Right hindlimb (tissue), 1 donor: Measurements from ENCODE around the gene PHLDB3.
"Not testable (repeated sequence)": the region's sequence is repeated elsewhere in the genome, so short reads cannot be mapped to it uniquely, and the experiment has no call there.

Source experiments
- DNase-seq: peaks from one replicate; pipeline ENCODE4 v3.0.0-alpha.2; 2018

Gene PHLDB3

DNA sequence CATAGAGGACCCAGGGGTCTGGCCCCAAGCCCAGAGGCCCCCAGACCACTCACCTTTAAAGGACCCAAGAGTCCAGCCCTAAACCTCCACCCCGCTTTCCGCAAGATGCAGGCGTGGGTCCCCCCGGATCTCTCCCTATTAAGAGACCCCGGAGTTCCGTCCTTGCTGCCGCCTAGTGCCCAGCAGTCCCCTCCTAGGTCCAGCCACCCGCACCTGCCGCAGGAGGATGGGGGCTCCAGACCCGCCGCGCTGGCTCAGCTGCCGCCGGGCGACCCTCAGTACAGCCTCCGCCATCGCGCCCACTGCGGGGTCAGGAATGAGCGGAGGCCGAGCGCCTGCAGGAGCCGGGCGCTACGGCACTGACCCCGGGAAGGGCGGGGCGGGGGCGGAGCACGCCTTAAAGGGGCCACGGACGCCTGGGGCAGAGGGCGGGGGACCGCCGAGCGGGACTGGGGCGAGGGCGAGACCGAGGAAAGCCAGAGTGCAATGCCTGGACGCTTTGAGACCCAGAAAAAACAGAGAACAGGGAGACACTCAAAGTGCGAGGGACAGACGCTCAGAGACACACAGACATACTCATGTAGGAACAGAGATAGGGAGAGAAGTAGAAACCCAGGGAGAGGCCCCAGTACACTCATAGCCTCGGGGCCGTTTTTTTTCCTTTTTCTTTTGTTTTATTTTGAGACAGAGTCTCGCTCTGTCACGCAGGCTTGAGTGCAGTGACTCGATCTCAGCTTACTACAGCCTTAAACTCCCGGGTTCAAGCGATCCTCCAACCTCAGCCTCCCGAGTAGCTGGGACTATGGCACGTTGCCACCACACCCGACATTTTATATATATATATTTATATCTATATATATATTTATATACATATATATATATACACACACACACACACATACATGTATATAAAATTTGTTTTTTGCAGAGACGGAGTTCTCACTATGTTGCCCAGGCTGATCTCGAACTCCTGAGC is 22.6 kb upstream of the PHLDB3 start, which contains the start of gene ETHE1:
ETHE1 (minus strand) TSS at position 318 of the 976 bp plus-strand sequence; CDS start at position 294, 24 bp downstream.
- DNase-seq: peak; percentile 87

DNA sequence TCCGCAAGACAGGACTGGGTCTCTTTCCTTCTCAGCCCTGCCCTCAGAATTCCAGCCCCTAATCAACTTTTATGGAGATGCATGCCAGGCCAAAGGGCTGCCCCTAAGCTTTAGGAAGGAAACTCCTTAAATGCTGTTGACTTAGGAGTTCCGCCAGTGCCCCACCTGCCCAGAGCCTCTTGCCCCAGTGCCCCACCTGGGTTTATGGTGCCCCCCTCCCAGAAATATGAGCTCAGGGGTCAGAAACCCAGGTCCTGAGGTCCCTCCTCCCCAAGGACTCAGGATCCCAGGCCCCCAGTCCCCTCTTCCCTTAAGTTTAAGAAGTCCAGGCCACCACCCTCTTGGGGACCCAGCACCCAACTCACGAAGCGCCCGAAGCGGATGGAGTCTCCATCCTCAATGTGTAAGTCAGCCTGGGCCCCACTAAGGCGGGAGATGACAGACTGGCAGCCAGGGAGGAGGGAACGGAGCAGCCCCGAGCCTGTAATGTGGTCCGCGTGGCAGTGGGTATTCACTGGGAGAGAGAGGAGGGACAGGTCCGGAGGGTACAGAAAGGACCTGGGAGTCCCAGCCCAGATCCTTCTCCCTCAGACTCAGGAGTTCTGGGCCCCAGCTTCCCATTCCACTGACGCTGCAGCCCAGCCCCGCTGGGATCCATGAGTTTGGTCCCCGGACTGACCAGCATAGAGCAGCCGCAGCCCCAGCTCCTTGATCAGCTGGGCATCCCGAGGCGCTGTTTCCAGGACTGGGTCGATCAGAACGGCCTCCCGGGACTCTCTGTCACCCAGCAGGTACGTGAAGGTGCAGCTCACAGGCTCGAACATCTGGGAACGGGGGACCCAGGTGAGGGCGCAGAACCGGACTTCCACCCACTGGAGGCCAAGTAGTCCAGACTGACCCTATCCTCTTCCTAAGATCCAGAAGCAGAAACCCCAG is 21.6 kb upstream of the PHLDB3 start:
- no peak for DNase-seq

DNA sequence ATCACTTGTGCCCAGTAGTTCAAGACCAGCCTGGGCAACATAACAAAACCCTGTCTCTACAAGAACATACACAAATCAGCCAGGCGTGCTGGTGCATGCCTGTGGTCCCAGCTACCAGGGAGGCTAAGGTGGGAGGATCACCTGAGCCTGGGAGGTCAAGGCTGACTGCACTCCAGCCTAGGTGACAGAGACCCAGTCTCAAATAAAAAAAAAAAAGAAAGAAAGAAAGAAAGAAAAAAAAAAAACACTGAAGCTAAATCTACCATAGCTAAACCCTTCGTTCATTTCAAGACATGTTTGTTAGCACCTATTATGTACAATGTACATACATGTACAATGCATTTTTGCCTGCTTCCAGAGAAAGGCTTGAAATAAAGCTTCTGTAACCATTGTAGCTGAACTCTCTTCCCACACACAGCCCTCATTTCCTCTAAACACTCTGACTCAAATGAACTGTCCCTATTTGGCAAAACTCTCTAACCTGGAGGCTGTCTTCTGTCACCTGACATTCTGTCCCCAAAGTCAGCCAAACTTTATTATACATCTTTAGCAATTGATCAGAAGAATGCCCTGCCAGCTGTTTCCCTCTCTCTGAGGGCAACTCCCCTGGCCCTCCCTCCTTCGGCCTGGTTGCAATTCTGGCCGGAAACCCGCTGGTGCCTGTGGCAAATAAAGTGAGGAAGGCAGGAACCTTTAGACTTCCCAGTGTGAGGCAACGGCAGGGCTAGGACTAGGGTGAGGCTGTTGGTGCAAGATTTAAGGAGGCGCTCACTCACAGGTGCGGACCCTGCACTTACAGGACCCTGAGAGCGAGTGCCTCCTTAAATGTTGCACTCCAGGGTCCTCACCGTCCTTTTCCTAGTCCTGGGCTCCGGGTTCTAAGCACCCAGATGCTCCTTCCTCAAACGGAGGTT is 20.6 kb upstream of the PHLDB3 start:
- peak; percentile 44 for DNase-seq

DNA sequence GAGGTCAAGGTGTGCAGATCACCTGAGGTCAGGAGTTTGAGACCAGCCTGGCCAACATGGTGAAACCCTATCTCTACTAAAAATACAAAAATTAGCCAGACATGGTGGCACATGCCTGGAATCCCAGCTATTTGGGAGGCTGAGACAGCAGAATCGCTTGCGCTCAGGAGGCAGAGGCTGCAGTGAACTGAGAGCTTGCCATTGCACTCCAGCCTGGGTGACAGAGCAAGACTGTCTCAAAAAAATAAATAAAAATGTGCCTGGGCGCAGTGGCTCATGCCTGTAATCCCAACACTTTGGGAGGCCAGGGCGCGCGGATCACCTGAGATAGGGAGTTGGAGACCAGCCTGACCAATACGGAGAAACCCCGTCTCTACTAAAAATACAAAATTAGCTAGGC is 19.1 kb upstream of the PHLDB3 start:
- DNase-seq: not testable (repeated sequence)

DNA sequence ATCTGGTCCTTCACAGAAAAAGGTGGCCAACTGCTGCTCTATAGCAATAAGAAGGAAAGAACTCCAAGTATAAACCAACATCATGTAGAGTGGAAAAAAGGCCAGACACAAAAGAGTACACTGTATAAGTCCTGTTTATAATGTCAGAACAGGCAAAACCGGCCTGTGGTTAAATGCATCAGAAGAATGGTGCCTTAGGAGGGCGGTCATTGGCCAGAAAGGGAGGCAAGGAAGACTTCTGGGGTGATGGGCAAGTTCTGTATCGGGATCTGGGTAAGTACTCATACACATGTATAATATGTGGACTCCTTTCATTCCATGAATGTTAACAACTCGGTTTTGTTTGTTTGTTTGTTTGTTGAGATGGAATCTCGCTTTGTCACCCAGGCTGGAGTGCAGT is 18.4 kb upstream of the PHLDB3 start:
- DNase-seq: no peak

DNA sequence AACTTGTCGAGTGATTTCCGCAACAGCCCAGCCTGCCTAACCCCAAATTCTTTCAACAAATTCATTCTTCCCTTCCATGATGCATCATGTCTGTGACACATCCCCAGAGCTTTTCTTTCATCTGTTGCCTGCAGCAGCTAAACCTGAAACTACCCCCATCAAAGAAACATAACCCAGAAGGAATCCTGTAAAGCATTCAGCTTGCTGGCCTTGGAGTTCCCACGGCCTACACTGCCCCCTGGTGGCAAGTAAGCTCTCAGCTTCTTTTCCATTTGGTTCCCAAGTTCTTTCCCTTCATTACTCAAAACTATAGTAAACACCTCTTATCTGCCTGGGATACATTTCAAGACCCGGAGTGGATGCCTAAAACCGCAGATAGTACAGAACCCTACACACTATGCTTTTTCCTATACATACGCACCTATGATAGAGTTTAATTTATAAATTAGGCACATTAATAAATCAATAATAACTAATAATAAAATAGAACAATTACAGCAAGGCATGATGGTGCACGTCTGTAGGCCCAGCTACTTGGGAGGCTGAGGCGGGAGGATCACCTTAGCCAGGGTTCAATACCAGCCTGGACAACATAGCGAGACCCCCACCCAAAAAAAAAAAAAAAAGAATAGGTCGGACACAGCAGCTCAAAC is 15.0 kb upstream of the PHLDB3 start:
- peak; percentile 85 for DNase-seq

DNA sequence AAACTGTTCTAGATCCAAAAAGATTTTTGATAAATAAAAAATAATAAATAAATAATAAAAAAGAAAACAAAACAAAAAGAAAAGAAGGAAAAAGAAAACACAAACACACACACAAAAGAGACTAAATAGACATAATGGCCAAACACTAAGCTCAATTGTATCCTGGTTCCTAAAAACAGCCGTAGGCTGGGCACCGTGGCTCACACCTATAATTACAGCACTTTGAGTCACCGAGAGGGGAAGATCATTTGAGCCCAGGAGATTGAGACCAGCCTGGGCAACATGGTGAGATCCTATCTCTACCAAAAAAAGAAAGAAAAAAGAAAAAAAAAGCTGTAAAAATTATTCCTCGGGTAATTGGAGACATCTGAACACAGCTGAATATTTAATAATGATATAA is 13.5 kb upstream of the PHLDB3 start:
- DNase-seq: no peak

DNA sequence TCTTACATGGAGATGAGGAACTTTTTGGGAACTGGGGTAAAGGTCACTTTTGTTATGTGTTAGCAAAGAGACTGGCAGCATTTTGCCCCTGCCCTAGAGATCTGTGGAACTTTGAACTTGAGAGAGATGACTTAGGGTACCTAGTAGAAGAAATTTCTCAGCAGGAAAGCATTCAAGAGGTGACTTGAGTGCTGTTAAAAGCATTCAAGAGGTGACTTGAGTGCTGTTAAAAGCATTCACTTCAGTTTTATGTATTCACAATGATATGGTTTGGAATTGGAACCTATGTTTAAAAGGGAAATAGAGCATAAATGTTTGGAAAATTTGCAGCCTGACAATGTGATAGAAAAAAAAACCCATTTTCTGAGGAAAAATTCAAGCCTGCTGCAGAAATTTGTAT is 7.9 kb upstream of the PHLDB3 start:
- not testable (repeated sequence) for DNase-seq

DNA sequence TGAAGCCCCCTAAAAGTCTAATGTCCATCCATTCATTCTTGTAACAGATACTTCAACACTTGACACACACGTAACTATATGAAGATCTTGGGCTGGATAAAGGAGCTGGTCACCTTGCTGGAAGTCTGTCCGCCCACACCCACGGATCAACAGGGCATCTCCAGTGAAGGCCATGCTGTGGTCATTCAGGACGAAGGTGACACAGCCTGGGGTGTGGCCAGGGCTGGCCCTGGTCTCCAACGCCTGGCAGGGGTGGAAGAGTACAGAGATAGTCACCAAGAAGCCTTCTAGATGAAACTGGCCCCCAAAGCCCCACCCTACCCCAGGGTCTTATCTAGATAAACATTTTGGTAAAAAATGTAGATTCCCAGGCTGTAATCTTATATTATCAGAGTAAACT is 6.8 kb upstream of the PHLDB3 start:
- DNase-seq: no peak

DNA sequence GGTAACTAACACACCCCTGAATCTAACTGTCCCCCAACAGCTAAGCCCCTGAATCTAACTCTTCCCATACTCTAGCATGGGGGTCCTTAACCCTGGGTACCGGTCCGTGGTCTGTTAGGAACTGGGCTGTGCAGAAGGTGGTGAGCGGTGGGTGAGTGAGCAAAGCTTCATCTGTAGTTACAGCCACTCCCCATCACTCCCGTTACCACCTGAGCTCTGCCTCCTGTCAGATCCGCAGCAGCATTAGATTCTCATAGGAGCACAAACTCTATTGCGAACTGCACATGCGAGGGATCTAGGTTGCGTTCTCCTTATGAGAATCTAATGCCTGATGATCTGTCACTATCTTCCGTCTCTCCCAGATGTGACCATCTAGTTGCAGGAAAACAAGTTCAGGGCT is 6.2 kb upstream of the PHLDB3 start:
- DNase-seq: no peak

DNA sequence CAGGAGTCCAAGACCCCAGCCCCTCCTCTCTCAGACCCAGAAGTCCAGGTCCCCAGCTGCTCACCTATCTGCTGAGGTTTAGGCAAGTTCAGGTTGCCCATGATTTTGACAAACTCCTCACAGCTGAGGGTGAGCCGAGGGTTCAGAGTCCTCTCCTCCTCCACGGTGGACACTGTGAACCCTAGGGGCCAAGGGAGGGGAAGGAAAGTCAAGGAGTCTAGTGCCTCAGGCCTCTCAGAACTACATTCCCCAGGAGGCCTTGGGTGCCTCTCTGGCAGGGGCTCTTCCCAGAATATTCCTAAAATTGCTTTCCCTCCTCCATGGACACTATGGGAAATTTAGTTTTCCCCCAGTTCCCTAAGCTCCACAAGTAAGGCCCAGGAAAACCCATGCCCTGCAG is 3.3 kb upstream of the PHLDB3 start:
- DNase-seq: no peak

DNA sequence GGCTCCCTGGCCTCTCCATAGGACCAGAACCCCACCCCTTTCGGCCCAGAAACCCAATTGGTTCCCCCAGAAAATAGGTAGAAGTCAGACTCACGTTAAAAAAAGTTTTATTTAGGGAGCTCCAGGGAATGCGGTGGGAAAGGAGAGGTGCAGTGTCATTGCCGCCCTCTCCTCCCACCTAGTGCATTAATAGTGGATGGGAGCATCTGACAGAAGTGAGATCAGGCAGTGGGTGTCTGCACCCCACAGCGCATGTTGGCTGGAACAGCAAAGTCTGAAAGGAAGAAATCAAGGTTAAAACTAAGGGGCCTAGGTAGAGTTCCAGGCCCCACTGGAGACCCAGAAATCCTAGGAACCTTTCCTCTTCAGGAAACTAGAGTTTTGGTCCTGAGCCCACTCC is 2.1 kb upstream of the PHLDB3 start:
- DNase-seq: no peak

DNA sequence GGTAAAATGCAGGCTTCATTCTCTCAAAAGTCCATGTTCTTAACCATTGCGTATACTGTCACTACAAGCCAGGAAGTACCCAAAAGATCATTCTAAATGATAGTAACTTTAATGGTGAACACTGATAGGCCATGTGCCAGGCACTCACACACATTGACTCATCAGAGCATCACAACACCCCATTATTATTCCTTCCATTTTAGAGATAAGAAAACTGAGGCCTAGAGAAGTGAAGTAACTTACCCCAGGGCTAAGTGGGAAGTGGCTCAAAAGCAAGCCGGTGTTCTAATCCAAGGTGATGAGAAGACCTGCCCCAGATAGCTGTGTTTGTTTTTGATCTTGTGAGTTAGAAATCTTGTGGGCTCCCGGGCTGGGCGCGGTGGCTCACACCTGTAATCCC is 1.4 kb upstream of the PHLDB3 start:
- DNase-seq: no peak

DNA sequence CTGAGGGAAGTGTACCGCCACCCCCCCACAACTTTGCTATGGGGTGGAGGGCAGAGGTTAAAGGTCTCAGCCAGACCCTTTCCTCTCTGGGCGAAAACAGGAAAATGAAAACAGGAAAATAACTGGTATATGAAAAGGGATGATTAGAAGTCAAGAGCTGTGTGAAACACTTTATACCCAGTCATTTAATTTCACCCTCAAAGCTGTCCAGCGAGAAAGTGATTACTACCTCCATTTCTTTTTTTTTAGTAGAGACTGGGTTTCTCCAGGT is 575 bp upstream of the PHLDB3 start:
- DNase-seq: no peak

DNA sequence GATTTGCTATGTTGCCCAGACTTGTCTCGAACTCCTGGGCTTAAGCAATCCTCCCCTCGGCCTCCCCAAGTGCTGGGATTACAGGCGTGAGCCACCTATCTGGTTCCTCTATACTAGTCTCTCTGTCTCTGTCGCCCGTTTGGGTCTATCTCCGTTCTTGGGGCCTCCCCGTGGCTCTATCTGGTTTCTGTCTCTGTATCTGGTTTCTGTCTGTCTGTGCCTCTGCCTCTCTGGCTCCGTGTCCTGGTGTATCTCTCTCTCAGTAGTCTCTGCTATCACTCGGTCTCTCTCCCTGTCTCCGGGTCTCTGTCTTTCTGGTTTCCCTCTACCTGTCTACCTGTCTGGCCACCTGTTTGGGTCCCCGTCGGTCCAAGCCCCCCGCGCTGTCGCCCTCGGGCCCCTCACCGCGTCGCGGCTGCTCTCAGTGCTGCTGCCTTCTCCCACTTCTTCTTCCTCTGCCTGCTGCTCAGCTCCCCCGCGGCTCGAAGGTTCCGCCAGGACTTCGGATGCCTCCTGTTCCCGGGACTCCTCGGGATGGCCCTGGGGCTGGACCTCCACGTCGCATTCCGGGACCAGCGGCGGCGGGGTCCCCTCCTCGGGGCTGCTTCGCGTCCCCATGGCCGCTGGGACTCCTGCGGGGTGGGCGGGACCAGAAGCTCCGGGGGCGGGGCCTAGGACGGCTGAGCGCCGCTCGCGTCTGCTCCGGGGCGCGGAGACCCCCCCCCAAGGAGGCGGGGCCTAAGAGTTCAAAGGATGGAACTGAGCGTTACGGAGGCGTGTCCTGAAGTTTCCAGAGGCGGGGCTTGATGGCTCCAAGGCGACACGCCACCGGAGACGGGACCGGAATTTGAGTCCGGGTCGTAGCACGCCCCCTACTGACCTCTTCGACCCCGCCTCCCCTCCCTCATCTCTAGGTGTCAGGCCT is 783 bp downstream of the PHLDB3 start:
- DNase-seq: peak; percentile 96

DNA sequence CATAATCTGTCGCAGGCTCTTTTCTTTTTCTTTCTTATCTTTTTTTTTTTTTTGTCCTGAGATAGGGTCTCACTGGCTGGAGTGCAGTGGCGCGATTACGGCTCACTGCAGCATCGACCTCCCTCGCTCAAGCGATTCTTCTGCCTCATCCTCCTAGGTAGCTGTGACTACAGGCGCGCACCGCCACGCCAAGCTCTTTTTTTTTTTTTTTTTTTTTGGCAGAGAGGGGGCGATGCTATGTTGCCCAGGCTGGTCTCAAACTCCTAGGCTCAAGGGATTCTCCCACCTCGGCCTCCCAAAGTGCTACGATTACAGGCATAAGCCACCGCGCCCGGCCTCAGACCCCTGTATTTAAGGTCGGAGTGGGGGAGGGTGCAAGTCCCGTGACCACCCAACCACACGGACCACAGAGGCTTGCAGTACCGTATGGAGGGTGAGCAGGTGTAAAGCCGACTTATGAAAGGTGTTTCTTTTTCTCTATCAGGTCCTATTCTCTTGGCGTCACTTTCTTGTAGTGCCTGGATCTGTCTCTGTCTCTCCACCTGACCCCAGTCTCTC is 2.0 kb downstream of the PHLDB3 start:
- DNase-seq: no peak

DNA sequence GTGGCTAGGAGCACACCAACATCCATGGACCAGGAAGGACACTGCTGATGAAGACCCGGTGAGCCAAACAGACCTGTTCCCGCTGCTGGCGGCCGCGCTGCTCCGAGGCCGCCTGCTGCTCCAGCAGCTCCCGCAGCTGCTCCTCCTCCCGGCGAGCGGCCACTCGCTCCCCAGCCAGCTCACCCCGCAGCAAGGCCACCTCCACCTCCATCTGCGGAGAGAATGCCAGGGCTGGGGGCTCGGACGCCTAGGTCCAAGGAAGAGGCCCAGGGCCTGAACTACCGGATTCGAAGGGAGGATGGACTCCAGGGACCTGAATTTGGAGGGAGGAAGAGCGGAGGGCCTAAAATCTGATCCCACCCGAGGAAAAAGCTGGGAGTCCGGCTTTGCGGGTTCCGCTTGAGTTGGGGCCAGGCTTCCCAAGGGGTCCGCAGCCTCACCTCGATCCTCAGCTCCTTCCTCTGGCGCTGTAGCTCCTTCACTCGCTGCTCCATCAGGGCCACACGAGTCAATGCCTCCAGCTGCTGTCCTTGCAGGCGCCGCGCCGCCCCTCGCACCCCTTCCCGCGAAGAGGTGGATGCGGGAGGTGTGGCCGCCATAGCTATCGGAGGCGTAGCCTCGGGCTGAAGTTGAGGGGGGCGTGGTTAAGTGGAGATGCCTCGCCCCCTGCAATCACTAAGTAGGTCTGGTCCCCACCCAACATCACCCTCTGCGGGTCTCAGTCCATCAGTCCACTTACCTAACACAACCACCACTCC is 2.7 kb downstream of the PHLDB3 start:
- DNase-seq: no peak

DNA sequence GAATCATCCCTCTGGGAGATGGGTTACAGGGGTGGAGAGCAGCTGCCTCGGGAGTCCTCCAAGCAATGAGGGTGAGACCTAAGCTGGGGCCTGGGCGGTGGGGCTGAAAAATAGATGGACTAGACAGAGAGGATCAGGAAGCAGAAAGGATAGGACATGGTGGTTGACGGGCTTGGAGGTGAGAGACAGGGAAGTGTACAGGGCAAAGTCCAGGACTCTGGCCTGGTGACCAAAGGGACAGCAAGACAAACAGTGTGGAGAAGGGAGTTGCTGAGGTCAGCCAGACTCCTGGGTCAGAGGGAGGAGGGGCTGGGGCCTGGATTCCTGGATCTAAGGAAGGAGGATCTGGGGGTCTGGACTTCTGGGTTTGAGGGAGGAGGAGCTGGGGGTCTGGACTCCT is 5.5 kb downstream of the PHLDB3 start:
- no peak for DNase-seq

DNA sequence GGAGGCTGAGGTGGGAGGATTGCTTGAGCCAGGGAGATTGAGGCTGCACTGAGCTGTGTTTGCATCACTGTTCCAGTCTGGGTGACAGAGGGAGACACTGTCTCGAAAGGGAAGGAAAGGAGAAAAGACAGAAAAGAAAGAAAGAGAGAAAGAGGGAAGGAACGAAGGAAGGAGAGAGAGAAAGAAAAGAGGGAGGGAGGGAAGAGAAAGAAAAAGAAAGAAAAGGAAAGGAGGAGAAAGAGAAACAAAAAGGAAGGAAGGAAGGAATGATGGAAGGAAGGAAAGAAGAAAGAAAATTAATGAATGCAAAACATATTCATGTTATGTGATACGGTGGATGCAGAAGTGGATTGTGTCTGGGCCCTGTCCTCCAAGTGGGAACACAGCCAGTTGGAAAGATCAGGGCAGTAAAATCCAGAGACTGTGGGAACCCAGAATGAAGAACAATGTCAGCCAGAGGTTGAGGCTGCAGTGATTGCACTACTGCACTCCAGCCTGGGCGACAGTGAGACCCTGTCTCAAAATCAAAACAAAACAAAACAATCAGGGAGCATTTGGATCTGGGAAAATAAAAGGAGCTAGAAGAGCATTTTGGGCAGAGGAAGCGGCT is 6.2 kb downstream of the PHLDB3 start:
- peak; percentile 73 for DNase-seq
